ENCODE results near the gene MYL11. TPM values are rescaled to one million over a fixed set of nuclear protein-coding genes. Genes with fewer than 3 reads are reported as not detected.

The MYL11 gene
- total RNA-seq, 2 donors from 2014 or later: 0.81 TPM; not detected in 1

DNA sequence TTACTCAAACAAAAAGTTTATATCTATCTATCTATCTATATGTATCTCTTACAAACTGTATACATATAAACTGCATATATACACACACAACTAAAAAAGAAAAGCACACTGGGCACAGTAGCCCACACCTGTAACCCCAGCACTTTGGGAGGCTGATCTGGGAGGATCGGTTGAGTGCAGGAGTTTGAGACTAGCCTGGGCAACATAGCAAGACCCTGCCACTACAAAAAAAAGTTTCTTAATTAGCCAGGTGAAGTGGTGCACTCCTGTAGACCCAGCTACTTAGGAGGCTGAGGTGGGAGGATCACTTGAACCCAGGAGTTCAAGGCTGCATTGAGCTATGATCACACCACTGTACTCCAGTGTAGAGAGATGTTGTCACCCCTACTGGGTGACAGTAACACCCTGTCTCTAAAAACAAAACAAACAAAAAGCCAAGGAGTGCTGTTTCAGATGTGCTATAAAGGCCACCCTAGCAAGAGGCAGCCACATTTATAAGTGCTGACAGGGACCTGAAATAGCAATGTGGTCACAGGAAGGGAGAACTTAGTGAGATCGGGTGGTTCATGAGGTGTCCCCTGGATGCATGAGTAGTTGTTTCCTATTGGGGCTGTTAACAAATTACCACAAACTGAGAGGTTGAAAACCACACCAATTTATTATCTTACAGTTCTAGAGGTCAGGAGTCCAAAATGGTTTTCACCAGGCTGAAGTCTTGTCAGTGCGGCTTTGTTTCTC lies 24.3 kb upstream of the MYL11 start:
- H3K27ac ChIP-seq: no peak overlapping the region
- H3K27me3 ChIP-seq (replicated peaks; ENCODE audit: insufficient read depth): no peaks in the 10 kb centered on the region
- H3K4me3 ChIP-seq: no peak overlapping the region
- H3K36me3 ChIP-seq: peaks cover 32% of the 10 kb centered on the region
- H3K9me3 ChIP-seq: no peaks in the 10 kb centered on the region
- ATAC-seq (ENCODE audit: insufficient number of reproducible peaks, low FRiP score, low read depth) (no peak), DNase-seq (ENCODE audit: low spot score) (no peak)
- TF ChIP-seq, protein P1, sequence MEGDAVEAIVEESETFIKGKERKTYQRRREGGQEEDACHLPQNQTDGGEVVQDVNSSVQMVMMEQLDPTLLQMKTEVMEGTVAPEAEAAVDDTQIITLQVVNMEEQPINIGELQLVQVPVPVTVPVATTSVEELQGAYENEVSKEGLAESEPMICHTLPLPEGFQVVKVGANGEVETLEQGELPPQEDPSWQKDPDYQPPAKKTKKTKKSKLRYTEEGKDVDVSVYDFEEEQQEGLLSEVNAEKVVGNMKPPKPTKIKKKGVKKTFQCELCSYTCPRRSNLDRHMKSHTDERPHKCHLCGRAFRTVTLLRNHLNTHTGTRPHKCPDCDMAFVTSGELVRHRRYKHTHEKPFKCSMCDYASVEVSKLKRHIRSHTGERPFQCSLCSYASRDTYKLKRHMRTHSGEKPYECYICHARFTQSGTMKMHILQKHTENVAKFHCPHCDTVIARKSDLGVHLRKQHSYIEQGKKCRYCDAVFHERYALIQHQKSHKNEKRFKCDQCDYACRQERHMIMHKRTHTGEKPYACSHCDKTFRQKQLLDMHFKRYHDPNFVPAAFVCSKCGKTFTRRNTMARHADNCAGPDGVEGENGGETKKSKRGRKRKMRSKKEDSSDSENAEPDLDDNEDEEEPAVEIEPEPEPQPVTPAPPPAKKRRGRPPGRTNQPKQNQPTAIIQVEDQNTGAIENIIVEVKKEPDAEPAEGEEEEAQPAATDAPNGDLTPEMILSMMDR (IDR thresholded peaks at IDR 0.05): no peak
- H3K4me1 ChIP-seq (ENCODE audit: control insufficient read depth in 1 of 2, low read depth in 2 of 2): peaks cover 18 to 36% of the 10 kb centered on the region in 2 donors

DNA sequence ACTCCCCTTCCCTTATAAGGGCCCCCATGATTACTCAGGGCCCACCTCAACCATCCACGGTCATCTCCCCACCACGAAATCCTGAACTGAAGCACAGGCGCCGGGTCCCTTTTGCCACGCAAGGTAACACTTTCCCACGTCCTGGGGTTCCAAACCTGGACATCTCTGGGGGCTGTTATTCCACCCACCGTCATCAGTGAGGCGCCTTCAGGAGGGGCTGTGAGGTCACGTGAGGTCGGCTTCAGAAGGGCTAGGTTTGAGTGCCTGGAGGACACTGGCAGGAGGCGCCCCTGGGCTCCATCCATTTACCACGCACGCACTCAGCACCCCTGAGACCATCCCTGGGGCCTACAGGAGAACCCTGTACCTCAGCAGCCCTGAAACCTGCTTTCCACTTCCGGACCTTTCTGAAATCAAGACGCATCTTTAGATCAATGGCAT lies 23.6 kb upstream of the MYL11 start:
- no peak for ATAC-seq (ENCODE audit: insufficient number of reproducible peaks, low FRiP score, low read depth)
- TF ChIP-seq, protein P1 (IDR thresholded peaks at IDR 0.05): no peak
- Histone ChIP-seq H3K27me3 (replicated peaks; ENCODE audit: insufficient read depth) (no peaks in the 10 kb centered on the region), H3K27ac (no peak overlapping the region), H3K9me3 (no peaks in the 10 kb centered on the region), H3K4me3 (no peak overlapping the region), H3K4me1 (ENCODE audit: control insufficient read depth in 1 of 2, low read depth in 2 of 2) (peaks cover 21 to 41% of the 10 kb centered on the region in 2 donors), H3K36me3 (peaks cover 32% of the 10 kb centered on the region)
- no peak for DNase-seq (ENCODE audit: low spot score)

DNA sequence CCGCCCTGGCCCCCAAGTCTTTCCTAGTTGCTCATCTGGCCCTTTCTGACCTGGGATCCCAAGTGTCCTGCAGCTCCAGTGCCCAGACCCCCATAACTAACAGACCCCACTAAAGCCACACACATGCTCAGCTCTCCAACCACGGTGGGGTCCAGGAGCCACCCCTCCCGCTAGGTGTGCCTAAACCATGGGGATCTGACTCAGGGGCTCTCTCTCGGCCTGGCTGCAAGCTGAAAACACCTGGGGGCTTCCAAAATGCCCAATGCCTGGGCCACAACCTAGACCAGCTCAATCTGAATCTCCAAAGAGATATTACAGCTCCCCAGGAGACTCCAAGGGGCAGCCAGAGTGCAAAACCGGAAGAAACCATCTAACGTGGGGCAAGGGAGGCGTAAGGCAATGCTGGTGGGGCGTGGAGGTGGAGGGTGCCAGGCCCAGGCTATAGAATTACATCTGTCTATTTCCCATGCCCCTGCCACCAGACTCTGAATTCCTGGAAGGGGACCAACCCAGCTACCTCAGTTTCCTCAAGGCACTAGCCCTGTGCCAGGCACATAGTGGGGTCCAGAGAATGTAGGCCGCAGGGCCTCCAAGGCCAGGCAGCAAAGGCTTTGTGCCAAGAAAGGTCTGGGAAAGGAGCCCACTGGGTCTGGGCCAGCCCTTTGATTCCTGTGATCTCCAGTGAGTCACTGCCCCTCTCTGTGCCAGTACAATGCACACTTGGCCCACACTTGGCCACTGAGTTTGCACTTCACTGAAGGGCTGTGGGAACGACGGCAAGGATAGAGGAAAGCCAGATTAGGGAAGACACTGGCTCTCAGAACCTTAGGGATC lies 22.8 kb upstream of the MYL11 start:
- DNase-seq (ENCODE audit: low spot score): peak; percentile 70
- no peaks in the 10 kb centered on the region for H3K27me3 ChIP-seq (replicated peaks; ENCODE audit: insufficient read depth)
- H3K4me3 ChIP-seq: no peak overlapping the region
- peaks cover 28 to 49% of the 10 kb centered on the region in 2 donors for H3K4me1 ChIP-seq (ENCODE audit: control insufficient read depth in 1 of 2, low read depth in 2 of 2)
- no peaks in the 10 kb centered on the region for H3K9me3 ChIP-seq
- peak overlapping the region; percentile 57 to 95 for H3K27ac ChIP-seq
- TF ChIP-seq, protein P1 (IDR thresholded peaks at IDR 0.05): no peak
- H3K36me3 ChIP-seq: peaks cover 32% of the 10 kb centered on the region
- ATAC-seq (ENCODE audit: insufficient number of reproducible peaks, low FRiP score, low read depth): peak; percentile 51

DNA sequence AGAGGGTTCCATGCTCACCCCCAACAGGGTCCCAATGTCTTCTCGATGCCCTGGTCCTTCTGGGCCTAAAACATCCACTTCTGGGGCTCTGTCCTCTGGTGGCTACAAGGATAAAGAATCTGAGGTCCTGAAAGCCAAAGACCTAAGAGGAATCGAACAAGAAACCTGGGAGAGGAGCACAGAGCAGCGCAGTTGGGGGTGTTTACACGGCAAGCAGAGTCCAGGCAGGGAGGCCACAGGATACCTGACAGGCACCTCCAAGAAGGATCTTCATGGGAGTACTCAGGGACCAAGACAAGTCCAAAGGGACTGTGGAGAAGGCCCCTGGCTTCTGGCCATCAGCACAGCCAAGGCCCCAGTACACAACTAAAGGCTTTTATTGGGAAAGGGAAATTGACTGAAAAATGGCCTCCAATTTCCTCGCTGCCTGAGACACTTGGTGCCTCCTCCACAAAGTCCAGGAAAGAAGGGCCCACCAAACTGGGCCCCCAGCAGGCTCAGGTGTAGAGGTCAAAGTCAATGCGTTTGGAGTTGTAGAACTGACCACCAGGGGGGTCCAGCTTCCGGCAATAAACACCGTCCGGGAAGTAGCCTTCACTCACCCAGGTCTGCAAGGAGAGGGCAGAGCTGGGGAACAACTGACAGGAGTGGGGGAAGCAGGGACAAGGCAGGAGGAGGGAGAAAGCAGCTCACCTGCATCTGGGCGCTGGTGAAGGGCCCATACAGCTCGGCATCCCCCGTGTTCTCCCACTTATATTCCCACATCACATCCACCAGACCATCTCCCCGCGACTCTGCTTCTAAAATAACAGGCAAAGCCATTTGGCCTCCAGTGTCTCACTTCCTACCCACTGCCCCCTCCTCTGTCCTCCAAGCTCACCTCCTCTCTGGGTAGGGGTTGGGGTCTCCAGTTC lies 21.9 kb upstream of the MYL11 start:
- DNase-seq (ENCODE audit: low spot score) (no peak), ATAC-seq (ENCODE audit: insufficient number of reproducible peaks, low FRiP score, low read depth) (no peak)
- H3K9me3 ChIP-seq: no peaks in the 10 kb centered on the region
- peaks cover 28 to 50% of the 10 kb centered on the region in 2 donors for H3K4me1 ChIP-seq (ENCODE audit: control insufficient read depth in 1 of 2, low read depth in 2 of 2)
- peak overlapping the region; percentile 9 for H3K4me3 ChIP-seq
- no peaks in the 10 kb centered on the region for H3K27me3 ChIP-seq (replicated peaks; ENCODE audit: insufficient read depth)
- H3K36me3 ChIP-seq: peaks cover 38% of the 10 kb centered on the region
- peak overlapping the region; percentile 88 to 95 for H3K27ac ChIP-seq
- TF ChIP-seq, protein P1 (IDR thresholded peaks at IDR 0.05): peak; percentile 18

Data from thoracic aorta (tissue), 2 donors.